GM23248 (cell line): ENCODE results near the gene HIF1A. TPM values are rescaled to one million over a fixed set of nuclear protein-coding genes. Genes with fewer than 3 reads are reported as not detected.

Source experiments
- DNase-seq: peaks from one replicate; pipeline ENCODE4 v3.0.0-alpha.2; 2015
- H2AFZ ChIP-seq: fragments of 200-600 bp; sonication (generic); 2 replicates; pipeline ENCODE4 v1.6.1; 2016; ENCODE audit warnings: antibody characterized with exemption
- H3F3A ChIP-seq: fragments of 200-600 bp; sonication (generic); 2 replicates; pipeline ENCODE4 v1.6.1; 2016; ENCODE audit warnings: mild to moderate bottlenecking, antibody characterized with exemption, mixed run types; ENCODE audit not compliant: insufficient read depth
- H3K27ac ChIP-seq: fragments of 200-600 bp; sonication (generic); 2 replicates; pipeline ENCODE4 v1.5.1; 2016; ENCODE audit warnings: mild to moderate bottlenecking
- H3K27me3 ChIP-seq: fragments of 200-600 bp; sonication (generic); replicated peaks from 2 replicates; pipeline ENCODE4 v1.6.1; 2016; ENCODE audit warnings: mild to moderate bottlenecking; ENCODE audit not compliant: insufficient read depth
- H3K36me3 ChIP-seq: fragments of 200-600 bp; sonication (generic); 2 replicates; pipeline ENCODE4 v1.6.1; 2016; ENCODE audit warnings: low read depth, mild to moderate bottlenecking
- H3K4me1 ChIP-seq: fragments of 200-600 bp; sonication (generic); 2 replicates; pipeline ENCODE4 v1.6.1; 2016; ENCODE audit warnings: mild to moderate bottlenecking; ENCODE audit not compliant: insufficient read depth
- H3K4me2 ChIP-seq: fragments of 200-600 bp; sonication (generic); one replicate; pipeline ENCODE4 v1.6.1; 2016; ENCODE audit warnings: mild to moderate bottlenecking; ENCODE audit not compliant: unreplicated experiment
- H3K4me3 ChIP-seq: fragments of 200-600 bp; sonication (generic); 2 replicates; pipeline ENCODE4 v1.5.1; 2016; ENCODE audit warnings: mild to moderate bottlenecking
- H3K79me2 ChIP-seq: fragments of 200-600 bp; sonication (generic); 2 replicates; pipeline ENCODE4 v1.6.1; 2016; ENCODE audit warnings: mild to moderate bottlenecking; ENCODE audit not compliant: insufficient read depth
- H3K9ac ChIP-seq: fragments of 200-600 bp; sonication (generic); 2 replicates; pipeline ENCODE4 v1.6.1; 2016; ENCODE audit warnings: mild to moderate bottlenecking
- H3K9me2 ChIP-seq: fragments of 200-600 bp; sonication (generic); 2 replicates; pipeline ENCODE4 v1.6.1; 2016; ENCODE audit warnings: mixed run types, mild to moderate bottlenecking, moderate library complexity; ENCODE audit not compliant: insufficient read depth
- H3K9me3 ChIP-seq: fragments of 200-600 bp; sonication (generic); one replicate; pipeline ENCODE4 v1.6.1; 2017; ENCODE audit warnings: low read depth
- H4K20me1 ChIP-seq: fragments of 200-600 bp; sonication (generic); 2 replicates; pipeline ENCODE4 v1.6.0; 2016; ENCODE audit not compliant: insufficient read depth
- EZH2 ChIP-seq: fragments of 200-600 bp; sonication (generic); IDR thresholded peaks from 2 replicates; pipeline ENCODE4 v1.6.1; 2018; ENCODE audit warnings: antibody characterized with exemption, mild to moderate bottlenecking; ENCODE audit not compliant: insufficient read depth, poor library complexity, severe bottlenecking
- EZH2phosphoT487 ChIP-seq: fragments of 200-600 bp; sonication (generic); IDR thresholded peaks from 2 replicates; pipeline ENCODE4 v1.6.1; 2018; ENCODE audit warnings: antibody characterized with exemption, moderate library complexity, mild to moderate bottlenecking, low read depth; ENCODE audit not compliant: insufficient read depth
- WGBS, 2 experiments: methylation state at CpG; one replicate each; pipeline ENCODE4 v1.1.6; 2015 to 2017; ENCODE audit warnings: low lambda C conversion rate in 2 of 2, low coverage in 1 of 2; ENCODE audit errors: missing lambda C conversion rate in 2 of 2; 5-methylcytosine and 5-hydroxymethylcytosine counted together
- in situ Hi-C: fragments of 300-500 bp; cut with MboI; formaldehyde crosslinking; loops from 2 replicates; pipeline ENCODE4 v1.15.0; 2020
- polyA plus RNA-seq: library from polyadenylated mRNA; unstranded; fragments of >200 nt; fragmentation: Nextera tagmentation; extraction: Ambion mirVana; gene quantifications from 2 replicates; pipeline ENCODE4 v1.2.1, GENCODE V29; 2016
- total RNA-seq: library from RNA; depleted of rRNA; stranded (reverse); fragments of >200 nt; shearing (Covaris generic); gene quantifications from 2 replicates; pipeline ENCODE4 v1.2.3, GENCODE V29; 2014

HIF1A gene
- total and polyA plus RNA-seq, 2 experiments from 2014 or later: 907 to 1,114 TPM

DNA sequence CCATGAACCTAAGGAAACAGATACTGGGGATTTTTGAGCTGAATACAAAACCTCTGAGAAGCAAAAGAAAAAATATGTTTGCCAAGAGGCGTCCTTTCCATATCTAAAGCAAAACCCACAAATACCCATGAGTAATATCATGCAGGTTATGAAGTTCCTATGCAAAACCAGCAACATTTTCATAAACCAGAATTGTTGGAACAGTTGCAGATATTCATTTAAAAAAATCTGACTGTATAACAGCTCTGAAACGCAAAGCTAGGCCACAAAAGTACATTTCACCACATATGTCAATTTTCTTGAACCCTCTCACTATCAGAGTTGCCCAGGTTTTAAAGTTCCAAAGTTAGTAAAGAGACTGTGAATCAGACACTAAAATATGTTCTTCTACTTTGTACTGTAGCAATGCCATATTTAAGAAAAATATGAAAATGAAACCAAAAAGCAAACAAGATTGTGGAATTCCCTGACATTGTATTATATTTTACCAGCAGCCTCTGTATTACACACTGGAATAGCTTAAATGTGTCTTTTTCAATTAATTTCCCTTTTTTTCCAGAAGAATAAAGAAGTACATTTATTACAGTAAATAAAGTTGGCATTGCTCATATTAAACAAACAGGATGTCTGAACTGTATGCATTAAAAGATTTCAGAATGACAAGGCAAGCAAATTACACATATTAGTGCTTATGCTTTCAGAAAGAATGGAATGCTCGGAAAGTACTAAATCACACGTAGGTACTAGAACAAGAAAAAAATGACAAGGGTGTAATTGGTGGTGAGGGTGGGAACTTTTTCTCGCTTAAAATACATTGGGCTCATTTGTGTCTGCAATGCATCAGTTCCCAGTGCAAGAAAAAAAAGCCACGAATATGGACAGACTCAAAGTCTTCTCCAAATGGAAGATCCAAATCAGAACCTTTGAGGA lies 33.6 kb upstream of the HIF1A start:
- H3F3A ChIP-seq: peaks cover 43% of the 10 kb centered on the region
- H3K27ac ChIP-seq: peak overlapping the region; percentile 78
- peak overlapping the region; percentile 35 for H2AFZ ChIP-seq
- no peaks in the 10 kb centered on the region for H3K79me2 ChIP-seq
- H3K27me3 ChIP-seq: no peaks in the 10 kb centered on the region
- H3K36me3 ChIP-seq: no peaks in the 10 kb centered on the region
- no peaks in the 10 kb centered on the region for H4K20me1 ChIP-seq
- 63 to 65% methylated on average over 6 of the region's 6 CpGs for WGBS, 2 experiments
- H3K4me1 ChIP-seq: peaks cover 42% of the 10 kb centered on the region
- peak overlapping the region; percentile 45 for H3K4me3 ChIP-seq
- H3K4me2 ChIP-seq: peak overlapping the region; percentile 58
- no peaks in the 10 kb centered on the region for H3K9me2 ChIP-seq
- in situ Hi-C loops: no loop called here
- no peaks in the 10 kb centered on the region for H3K9me3 ChIP-seq
- TF ChIP-seq EZH2phosphoT487 (no peak), EZH2 (no peak)
- DNase-seq: peak; percentile 51
- peak overlapping the region; percentile 52 for H3K9ac ChIP-seq

DNA sequence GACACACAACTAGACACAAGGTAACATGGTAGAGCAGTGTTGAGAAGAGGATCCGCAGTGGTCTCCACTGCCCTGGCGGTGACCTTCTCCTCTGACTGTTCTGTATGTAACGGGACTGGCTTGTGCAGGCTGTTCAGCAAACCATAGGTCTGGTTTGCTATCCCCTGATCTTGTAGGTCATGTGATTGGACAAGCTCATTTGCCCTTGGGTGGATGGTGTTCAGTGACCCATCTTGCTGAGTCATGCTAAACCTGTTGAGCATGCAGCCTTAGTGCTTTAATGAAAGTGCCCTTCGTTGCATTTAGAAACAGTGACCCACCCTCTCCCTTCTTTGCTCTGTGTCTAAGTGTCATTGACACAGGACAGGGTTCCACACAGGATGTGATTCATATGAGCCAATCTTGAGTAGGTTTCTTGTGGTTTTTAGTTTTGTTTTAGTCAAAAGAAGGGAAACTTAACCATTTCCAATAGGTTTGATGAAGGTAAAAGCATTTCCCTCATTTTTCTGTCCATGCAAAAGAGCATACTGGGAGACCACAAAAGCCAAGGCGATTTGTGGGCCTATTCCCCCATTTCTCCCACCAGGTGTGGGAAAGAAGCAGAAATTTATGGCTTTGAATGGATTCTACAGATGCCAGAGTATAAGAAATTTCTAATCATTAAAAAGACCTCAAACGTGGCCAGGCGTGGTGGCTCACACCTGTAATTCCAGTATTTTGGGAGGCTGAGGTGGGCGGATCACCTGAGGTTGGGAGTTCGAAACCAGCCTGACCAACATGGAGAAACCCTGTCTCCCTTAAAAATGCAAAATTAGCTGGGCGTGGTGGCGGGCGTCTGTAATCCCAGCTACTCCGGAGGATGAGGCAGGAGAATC lies 32.6 kb upstream of the HIF1A start:
- no peaks in the 10 kb centered on the region for H3K36me3 ChIP-seq
- peaks cover 42% of the 10 kb centered on the region for H3K4me1 ChIP-seq
- no peaks in the 10 kb centered on the region for H3K79me2 ChIP-seq
- H3K4me3 ChIP-seq: peak overlapping the region; percentile 45
- peak overlapping the region; percentile 35 for H2AFZ ChIP-seq
- H3K9me3 ChIP-seq: no peaks in the 10 kb centered on the region
- H3K27me3 ChIP-seq: no peaks in the 10 kb centered on the region
- H4K20me1 ChIP-seq: no peaks in the 10 kb centered on the region
- WGBS, 2 experiments: 89 to 90% methylated on average over 13 of the region's 13 CpGs
- peak; percentile 77 for DNase-seq
- peak overlapping the region; percentile 78 for H3K27ac ChIP-seq
- no peak for TF ChIP-seq EZH2
- TF ChIP-seq EZH2phosphoT487: no peak
- in situ Hi-C loops: no loop called here
- peak overlapping the region; percentile 52; the same call in 1 of the 2 replicates for H3K9ac ChIP-seq
- no peaks in the 10 kb centered on the region for H3K9me2 ChIP-seq
- H3K4me2 ChIP-seq: peak overlapping the region; percentile 58
- peaks cover 43% of the 10 kb centered on the region for H3F3A ChIP-seq

DNA sequence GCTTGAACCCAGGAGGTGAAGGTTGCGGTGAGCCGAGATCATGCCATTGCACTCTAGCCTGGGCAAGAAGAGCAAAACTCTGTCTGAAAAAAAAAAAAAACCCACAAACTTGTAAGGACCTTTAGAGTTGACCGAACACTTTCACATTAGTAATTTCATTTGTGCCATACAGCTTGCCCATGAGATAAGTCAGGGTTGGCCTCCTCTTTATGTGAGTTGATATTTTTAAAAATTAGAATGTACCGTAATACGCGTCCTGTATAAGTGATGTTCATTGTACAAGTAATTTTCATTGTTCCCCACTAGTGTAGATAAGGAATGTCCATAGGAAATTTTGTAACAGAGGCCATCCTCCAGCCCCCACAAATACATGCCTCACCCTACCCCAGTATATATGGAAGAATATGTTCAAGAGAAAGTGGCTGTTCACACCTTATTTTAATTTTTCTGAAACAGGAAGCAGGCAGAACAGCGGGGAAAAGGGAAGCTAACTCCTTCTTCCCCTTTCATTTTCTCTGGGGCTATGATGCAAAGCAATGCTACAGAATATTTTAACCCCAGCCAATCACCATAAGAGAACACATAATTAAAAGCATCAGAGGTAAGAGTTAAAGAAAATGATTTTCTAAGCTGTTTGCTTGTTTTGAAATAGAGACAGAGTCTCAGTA lies 31.9 kb upstream of the HIF1A start:
- H3K9ac ChIP-seq: no peak overlapping the region
- H3K27ac ChIP-seq: no peak overlapping the region
- H3K36me3 ChIP-seq: no peaks in the 10 kb centered on the region
- TF ChIP-seq EZH2phosphoT487 (no peak), EZH2 (no peak)
- no peak overlapping the region for H3K4me2 ChIP-seq
- H3K4me3 ChIP-seq: no peak overlapping the region
- peaks cover 43% of the 10 kb centered on the region for H3F3A ChIP-seq
- H4K20me1 ChIP-seq: no peaks in the 10 kb centered on the region
- in situ Hi-C loops: no loop called here
- DNase-seq: no peak
- 79 to 80% methylated on average over 7 of the region's 7 CpGs for WGBS, 2 experiments
- peaks cover 42% of the 10 kb centered on the region for H3K4me1 ChIP-seq
- H3K27me3 ChIP-seq: no peaks in the 10 kb centered on the region
- no peak overlapping the region for H2AFZ ChIP-seq
- no peaks in the 10 kb centered on the region for H3K9me3 ChIP-seq
- H3K9me2 ChIP-seq: no peaks in the 10 kb centered on the region
- H3K79me2 ChIP-seq: no peaks in the 10 kb centered on the region

DNA sequence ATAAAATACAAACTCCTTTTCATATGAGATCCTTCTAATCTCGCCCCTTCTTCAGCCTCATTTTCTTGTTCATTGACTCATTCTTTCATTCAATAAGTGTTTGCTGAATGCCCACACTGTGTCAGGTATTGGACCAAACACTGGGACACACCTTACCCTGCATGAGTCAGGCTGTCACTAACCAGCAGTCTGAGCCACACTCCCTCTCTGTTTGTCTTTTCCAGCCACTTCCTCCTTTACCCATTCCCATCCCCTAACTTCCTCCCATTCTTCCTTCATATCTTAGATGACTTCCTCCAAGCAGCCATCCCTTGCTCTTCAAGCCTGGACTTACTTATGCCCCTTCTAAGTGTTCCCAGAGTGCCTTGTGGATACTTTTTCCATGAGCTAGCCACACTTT lies 27.0 kb upstream of the HIF1A start:
- no peaks in the 10 kb centered on the region; the same call in 1 of the 2 replicates for H3F3A ChIP-seq
- no peak overlapping the region for H3K9ac ChIP-seq
- no peak overlapping the region for H3K4me2 ChIP-seq
- no peak overlapping the region for H3K4me3 ChIP-seq
- no peaks in the 10 kb centered on the region for H4K20me1 ChIP-seq
- no peaks in the 10 kb centered on the region for H3K9me3 ChIP-seq
- 100% methylated on average over 1 of the region's 1 CpG for WGBS, 2 experiments
- TF ChIP-seq EZH2phosphoT487: no peak
- no peak for TF ChIP-seq EZH2
- H3K27me3 ChIP-seq: no peaks in the 10 kb centered on the region
- no peak overlapping the region for H3K27ac ChIP-seq
- H3K79me2 ChIP-seq: no peaks in the 10 kb centered on the region
- H3K36me3 ChIP-seq: no peaks in the 10 kb centered on the region
- H2AFZ ChIP-seq: no peak overlapping the region
- peaks cover 4% of the 10 kb centered on the region; the same call in 1 of the 2 replicates for H3K4me1 ChIP-seq
- in situ Hi-C loops: no loop called here
- no peaks in the 10 kb centered on the region for H3K9me2 ChIP-seq
- no peak for DNase-seq
